Measurements from ENCODE around the gene TJP2. TPM values are rescaled to one million over a fixed set of nuclear protein-coding genes. Genes with fewer than 3 reads are reported as not detected.

The TJP2 gene
- total RNA-seq, 4 donors from 2014 or later, result 101 to 301 (median 152) TPM

DNA sequence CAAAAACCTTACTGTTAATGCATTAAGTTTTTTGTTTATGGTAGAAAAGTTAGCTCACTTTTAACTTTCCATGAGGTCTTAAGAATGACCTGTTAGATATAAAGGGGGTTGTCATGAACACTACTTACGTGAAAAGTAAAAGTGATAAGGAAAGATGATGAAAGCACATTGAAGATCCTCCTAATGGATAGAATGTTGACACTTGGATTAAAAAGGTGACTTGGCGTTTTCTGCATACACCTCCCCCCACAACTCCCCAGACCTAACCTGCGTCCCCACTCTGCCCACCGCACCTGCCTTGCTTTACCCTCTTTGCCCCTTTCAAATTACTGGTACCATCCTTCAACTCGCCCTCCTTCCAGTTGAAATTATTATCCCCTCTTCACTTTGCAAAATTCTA lies 32.0 kb downstream of the TJP2 start:
- 94% methylated on average over 5 of the region's 5 CpGs for WGBS, 2 donors
- DNase-seq, result no peak
- no peak for TF ChIP-seq POLR2A (IDR thresholded peaks at IDR 0.05)
- TF ChIP-seq, protein P1, sequence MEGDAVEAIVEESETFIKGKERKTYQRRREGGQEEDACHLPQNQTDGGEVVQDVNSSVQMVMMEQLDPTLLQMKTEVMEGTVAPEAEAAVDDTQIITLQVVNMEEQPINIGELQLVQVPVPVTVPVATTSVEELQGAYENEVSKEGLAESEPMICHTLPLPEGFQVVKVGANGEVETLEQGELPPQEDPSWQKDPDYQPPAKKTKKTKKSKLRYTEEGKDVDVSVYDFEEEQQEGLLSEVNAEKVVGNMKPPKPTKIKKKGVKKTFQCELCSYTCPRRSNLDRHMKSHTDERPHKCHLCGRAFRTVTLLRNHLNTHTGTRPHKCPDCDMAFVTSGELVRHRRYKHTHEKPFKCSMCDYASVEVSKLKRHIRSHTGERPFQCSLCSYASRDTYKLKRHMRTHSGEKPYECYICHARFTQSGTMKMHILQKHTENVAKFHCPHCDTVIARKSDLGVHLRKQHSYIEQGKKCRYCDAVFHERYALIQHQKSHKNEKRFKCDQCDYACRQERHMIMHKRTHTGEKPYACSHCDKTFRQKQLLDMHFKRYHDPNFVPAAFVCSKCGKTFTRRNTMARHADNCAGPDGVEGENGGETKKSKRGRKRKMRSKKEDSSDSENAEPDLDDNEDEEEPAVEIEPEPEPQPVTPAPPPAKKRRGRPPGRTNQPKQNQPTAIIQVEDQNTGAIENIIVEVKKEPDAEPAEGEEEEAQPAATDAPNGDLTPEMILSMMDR (IDR thresholded peaks at IDR 0.05), result no peak
- Histone ChIP-seq H3K4me3 (no peak overlapping the region), H3K4me1 (peaks cover 7 to 18% (median 8%) of the 10 kb centered on the region in 3 donors), H3K9me3 (no peaks in the 10 kb centered on the region), H3K36me3 (no peaks in the 10 kb centered on the region), H3K27me3 (no peaks in the 10 kb centered on the region), H3K27ac (no peak overlapping the region)
- intact Hi-C loops (cut with DNase I), result no loop called here

DNA sequence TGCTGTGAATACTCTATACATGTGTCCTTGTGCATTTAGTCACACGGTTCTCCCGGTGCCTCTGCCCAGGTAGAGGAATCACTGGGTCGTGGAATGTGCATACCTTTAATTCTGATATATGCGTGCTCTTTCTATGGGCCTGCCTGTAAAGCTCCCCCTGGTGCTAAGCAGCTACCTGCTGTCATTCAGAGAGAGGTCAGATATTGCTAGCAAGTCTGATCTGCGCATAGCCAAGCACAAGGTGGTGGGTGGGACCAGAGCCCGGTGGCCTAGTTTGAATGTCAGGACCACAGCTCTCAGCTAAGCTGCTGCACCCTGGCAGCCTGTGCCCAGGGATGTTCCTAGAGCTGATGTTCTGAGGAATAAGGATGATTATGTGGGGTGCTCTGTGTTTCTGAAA lies 33.4 kb downstream of the TJP2 start:
- Histone ChIP-seq H3K4me3 (no peak overlapping the region), H3K36me3 (no peaks in the 10 kb centered on the region), H3K9me3 (no peaks in the 10 kb centered on the region), H3K27ac (no peak overlapping the region), H3K4me1 (peaks cover 7 to 18% (median 8%) of the 10 kb centered on the region in 3 donors), H3K27me3 (no peaks in the 10 kb centered on the region)
- intact Hi-C loops (cut with DNase I), result no loop called here
- 75 to 76% methylated on average over 3 to 6 of the region's 6 CpGs for WGBS, 2 donors
- no peak for TF ChIP-seq POLR2A (IDR thresholded peaks at IDR 0.05)
- TF ChIP-seq, protein P1 (IDR thresholded peaks at IDR 0.05), result no peak
- DNase-seq, result no peak

DNA sequence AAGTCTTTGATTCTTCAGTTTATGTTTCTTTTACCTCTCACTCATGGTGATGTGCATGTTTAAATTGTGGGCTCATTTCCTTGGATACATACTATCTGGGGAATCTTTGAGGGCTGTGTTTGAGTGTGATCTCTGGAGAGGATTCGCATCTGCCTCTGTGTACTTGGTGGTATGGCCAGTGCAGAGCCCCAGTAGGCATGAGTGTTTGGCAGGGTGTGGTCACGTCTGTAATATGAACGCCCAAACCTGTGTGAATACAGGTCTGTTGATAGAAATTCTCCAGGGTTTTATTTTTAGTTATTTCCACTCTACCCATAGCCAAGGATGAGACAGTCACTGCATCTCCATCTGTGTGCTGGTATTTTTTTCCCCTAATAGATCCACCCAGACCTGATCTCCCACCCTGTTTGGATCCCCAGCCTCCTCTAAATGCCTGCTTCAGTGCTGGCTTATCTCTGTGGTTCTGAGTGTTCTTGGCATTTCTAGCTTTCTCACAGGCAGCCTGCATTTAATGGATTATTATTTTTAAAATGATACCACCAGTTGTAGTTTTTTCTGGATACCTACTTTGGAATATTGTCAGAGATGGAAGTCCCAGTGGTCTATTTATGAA lies 37.5 kb downstream of the TJP2 start:
- TF ChIP-seq, protein P1 (IDR thresholded peaks at IDR 0.05), result no peak
- TF ChIP-seq POLR2A (IDR thresholded peaks at IDR 0.05), result no peak
- H3K27ac ChIP-seq, result no peak overlapping the region
- H3K27me3 ChIP-seq, result no peaks in the 10 kb centered on the region
- H3K4me3 ChIP-seq, result no peak overlapping the region
- peaks cover 0 to 11% (median 0%) of the 10 kb centered on the region in 3 donors for H3K36me3 ChIP-seq
- no peaks in the 10 kb centered on the region for H3K4me1 ChIP-seq
- intact Hi-C loops (cut with DNase I), result no loop called here
- WGBS, 2 donors, result 76 to 80% methylated on average over 2 to 3 of the region's 3 CpGs
- no peak for DNase-seq
- no peaks in the 10 kb centered on the region for H3K9me3 ChIP-seq

DNA sequence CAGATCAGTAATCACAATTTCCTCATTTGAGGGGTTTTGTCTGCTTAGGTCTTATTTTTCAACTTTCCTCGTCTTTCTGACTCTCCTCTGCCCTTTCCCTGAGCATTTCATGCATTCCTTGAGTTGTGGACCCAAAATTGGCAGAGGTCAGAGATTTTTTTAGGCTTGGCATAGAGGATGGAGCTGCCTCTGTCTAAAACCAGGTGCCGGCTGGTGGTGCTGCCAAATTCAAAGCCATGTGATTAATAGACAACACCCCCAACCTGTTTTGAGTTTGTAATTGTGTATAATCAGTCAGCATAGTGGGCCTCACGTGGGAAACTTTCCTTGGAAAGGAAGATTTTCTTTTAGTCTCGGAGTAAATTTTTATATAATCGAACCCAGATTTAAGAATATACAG lies 39.6 kb downstream of the TJP2 start:
- WGBS, 2 donors, result 89% methylated on average over 5 of the region's 5 CpGs
- TF ChIP-seq, protein P1 (IDR thresholded peaks at IDR 0.05), result no peak
- TF ChIP-seq POLR2A (IDR thresholded peaks at IDR 0.05), result no peak
- H3K27me3 ChIP-seq, result no peaks in the 10 kb centered on the region
- no peak overlapping the region for H3K27ac ChIP-seq
- intact Hi-C loops (cut with DNase I), result no loop called here
- no peak overlapping the region for H3K4me3 ChIP-seq
- no peak for DNase-seq
- H3K9me3 ChIP-seq, result no peaks in the 10 kb centered on the region
- no peaks in the 10 kb centered on the region for H3K4me1 ChIP-seq
- peaks cover 0 to 33% (median 0%) of the 10 kb centered on the region in 3 donors for H3K36me3 ChIP-seq

DNA sequence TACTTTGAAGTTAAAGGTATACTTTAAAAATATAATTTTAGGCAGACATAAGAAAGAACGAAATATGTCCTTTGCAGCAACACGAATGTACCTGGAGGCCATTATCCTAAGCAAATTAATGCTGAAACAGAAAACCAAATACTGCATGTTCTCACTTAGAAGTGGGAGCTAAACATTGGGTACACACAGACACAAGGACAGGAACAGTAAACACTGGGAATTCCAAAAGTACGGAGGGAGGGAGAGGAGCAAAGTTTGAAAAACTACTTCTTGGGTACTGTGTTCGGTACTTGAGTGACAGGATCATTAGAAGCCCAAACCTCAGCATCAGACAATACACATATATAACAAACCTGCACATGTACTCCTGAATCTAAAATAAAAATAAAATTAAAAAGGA lies 40.9 kb downstream of the TJP2 start:
- DNase-seq, result no peak
- Histone ChIP-seq H3K9me3 (no peaks in the 10 kb centered on the region), H3K36me3 (peaks cover 0 to 46% (median 0%) of the 10 kb centered on the region in 3 donors), H3K27me3 (no peaks in the 10 kb centered on the region), H3K4me1 (no peaks in the 10 kb centered on the region), H3K27ac (no peak overlapping the region), H3K4me3 (no peak overlapping the region)
- intact Hi-C loops (cut with DNase I), result no loop called here
- TF ChIP-seq, protein P1 (IDR thresholded peaks at IDR 0.05), result no peak
- TF ChIP-seq POLR2A (IDR thresholded peaks at IDR 0.05), result no peak
- WGBS, 2 donors, result 89 to 93% methylated on average over 4 of the region's 4 CpGs
